SHP77 treated with DMSO at 0.1 percent for 48 hours (cell line): Measurements from ENCODE around the gene TK2.
"Not testable (repeated sequence)": the region's sequence is repeated elsewhere in the genome, so short reads cannot be mapped to it uniquely, and the experiment has no call there.

ENCODE experiments used
- DNase-seq: peaks from one replicate; lab custom pipeline; 2025; lab: John Stamatoyannopoulos, UW

The TK2 gene

GRCh38 chr16:66549284-66550131 is at the start of gene TK2:
TK2 (minus strand) TSS chr16:66550122; CDS start chr16:66550061, 61 bp downstream.
- DNase-seq: no peak

GRCh38 chr16:66598111-66598510 is 48.2 kb upstream of the TK2 start:
- no peak for DNase-seq

- DNase-seq: no peak
Observed at GRCh38 chr16:66596986-66597848, 47.3 kb upstream of the TK2 start.

GRCh38 chr16:66596559-66596958 is 46.6 kb upstream of the TK2 start:
- not testable (repeated sequence) for DNase-seq

- no peak for DNase-seq
Observed at GRCh38 chr16:66594739-66595138, 44.8 kb upstream of the TK2 start.

GRCh38 chr16:66592814-66593213 is 42.9 kb upstream of the TK2 start:
- DNase-seq: no peak

- no peak for DNase-seq
Observed at GRCh38 chr16:66592241-66592640, 42.3 kb upstream of the TK2 start.

GRCh38 chr16:66591018-66591417 is 41.1 kb upstream of the TK2 start:
- DNase-seq: no peak

GRCh38 chr16:66590322-66590721 is 40.4 kb upstream of the TK2 start:
- no peak for DNase-seq

GRCh38 chr16:66588981-66589713 is 39.2 kb upstream of the TK2 start:
- no peak for DNase-seq

GRCh38 chr16:66587881-66588600 is 38.1 kb upstream of the TK2 start:
- DNase-seq: no peak

- no peak for DNase-seq
Observed at GRCh38 chr16:66585481-66586239, 35.7 kb upstream of the TK2 start.

- no peak for DNase-seq
Observed at GRCh38 chr16:66581246-66581952, 31.5 kb upstream of the TK2 start.

- DNase-seq: no peak
Observed at GRCh38 chr16:66580605-66581209, 30.8 kb upstream of the TK2 start.

- DNase-seq: no peak
Observed at GRCh38 chr16:66578651-66579531, 29.0 kb upstream of the TK2 start, which contains the start of gene CMTM2. CMTM2 (plus strand) TSS chr16:66579463; CDS start chr16:66579608, 145 bp downstream.

- no peak for DNase-seq
Observed at GRCh38 chr16:66576296-66576695, 26.4 kb upstream of the TK2 start.

GRCh38 chr16:66575060-66575459 is 25.1 kb upstream of the TK2 start:
- DNase-seq: no peak

GRCh38 chr16:66574531-66574930 is 24.6 kb upstream of the TK2 start:
- DNase-seq: no peak

GRCh38 chr16:66574081-66574480 is 24.2 kb upstream of the TK2 start:
- no peak for DNase-seq
